GM12892 (cell line): Measurements from ENCODE around the gene USP38.

ENCODE experiments used
- POLR2A ChIP-seq: IDR thresholded peaks from 2 replicates; pipeline ENCODE4 v1.6.1; 2011; ENCODE audit warnings: low read depth, low read length, control low read depth
- POLR2AphosphoS5 ChIP-seq: IDR thresholded peaks from 2 replicates; pipeline ENCODE4 v1.6.1; 2011; ENCODE audit warnings: low read depth, low read length, control low read depth
- TAF1 ChIP-seq: IDR thresholded peaks from 2 replicates; pipeline ENCODE4 v1.6.1; 2011; ENCODE audit warnings: low read depth, mild to moderate bottlenecking, control low read depth, low read length, borderline replicate concordance

- TF ChIP-seq POLR2A (no peak), TAF1 (no peak), POLR2AphosphoS5 (no peak)
Measured at GRCh38 chr4:143256456-143256855, 71.7 kb downstream of the USP38 start.
